Esophagus muscularis mucosa (tissue), 4 donors: Measurements from ENCODE around the gene ARG1. TPM values are rescaled to one million over a fixed set of nuclear protein-coding genes. Genes with fewer than 3 reads are reported as not detected.

Experiments used
- DNase-seq: peaks from one replicate; pipeline ENCODE4 v3.0.0-alpha.2; 2017; ENCODE audit errors: extremely low spot score
- H3K27ac ChIP-seq, 4 donors: fragments of 200-600 bp; sonication (generic); replicated peaks in 1 of 4; 1 replicate in 3 of 4; 2 replicates in 1 of 4; pipeline ENCODE4 v1.5.1; 2016 to 2019; ENCODE audit warnings: mild to moderate bottlenecking in 1 of 4
- H3K27me3 ChIP-seq, 4 donors: fragments of 200-600 bp; sonication (generic); one replicate each; pipeline versions ENCODE4 v1.5.1 to v1.6.0; 2016 to 2019
- H3K36me3 ChIP-seq, 4 donors: fragments of 200-600 bp; sonication (generic); one replicate each; pipeline ENCODE4 v1.5.1; 2016 to 2019
- H3K4me1 ChIP-seq, 4 donors: fragments of 200-600 bp; sonication (generic); one replicate each; pipeline ENCODE4 v1.5.1; 2016 to 2019
- H3K4me3 ChIP-seq, 4 donors: fragments of 200-600 bp; sonication (generic); 1 replicate in 2 of 4; 2 replicates in 2 of 4; pipeline ENCODE4 v1.5.1; 2016 to 2019; ENCODE audit warnings: mild to moderate bottlenecking in 4 of 4, moderate library complexity in 1 of 4
- H3K9me3 ChIP-seq, 4 donors: fragments of 200-600 bp; sonication (generic); 1 replicate in 3 of 4; 2 replicates in 1 of 4; pipeline ENCODE4 v1.5.1; 2016 to 2019
- EP300 ChIP-seq: sonication (generic); formaldehyde crosslinking; IDR thresholded peaks from one replicate; pipeline ENCODE4 v1.6.1; 2017; ENCODE audit warnings: antibody characterized with exemption
- POLR2A ChIP-seq: fragments of 450-650 bp; IDR thresholded peaks from one replicate; pipeline ENCODE4 v1.6.1; 2017; ENCODE audit warnings: antibody characterized with exemption, moderate library complexity, mild to moderate bottlenecking, low read depth
- POLR2AphosphoS5 ChIP-seq, 2 donors: sonication (generic); formaldehyde crosslinking; IDR thresholded peaks; one replicate each; pipeline ENCODE4 v1.6.1; 2017; ENCODE audit warnings: antibody characterized with exemption in 2 of 2
- WGBS: methylation state at CpG from one replicate; pipeline ENCODE4 v1.1.5; 2018; 5-methylcytosine and 5-hydroxymethylcytosine counted together
- intact Hi-C: fragments of 100-400 bp; cut with DNase I; formaldehyde crosslinking; loops from one replicate; pipeline ENCODE4 v1.15.1; 2023
- total RNA-seq, 4 donors: library from RNA; depleted of rRNA; stranded (reverse); fragments of >200 nt; gene quantifications; one replicate each; pipeline versions ENCODE4 v1.1.0 to v1.2.1, GENCODE V29; 2016
- TF ChIP-seq, protein P1 (sequence below), 3 experiments: fragments of 200-600 bp in 2 of 3; fragments of 450-650 bp in 1 of 3; sonication (generic) in 2 of 3; IDR thresholded peaks; one replicate each; pipeline ENCODE4 v1.5.1; 2017 to 2019; ENCODE audit warnings: antibody characterized with exemption in 3 of 3, mild to moderate bottlenecking in 2 of 3, moderate library complexity in 1 of 3

The ARG1 gene
- total RNA-seq, 4 donors from 2014 or later: 1.3 TPM; not detected in 3

DNA sequence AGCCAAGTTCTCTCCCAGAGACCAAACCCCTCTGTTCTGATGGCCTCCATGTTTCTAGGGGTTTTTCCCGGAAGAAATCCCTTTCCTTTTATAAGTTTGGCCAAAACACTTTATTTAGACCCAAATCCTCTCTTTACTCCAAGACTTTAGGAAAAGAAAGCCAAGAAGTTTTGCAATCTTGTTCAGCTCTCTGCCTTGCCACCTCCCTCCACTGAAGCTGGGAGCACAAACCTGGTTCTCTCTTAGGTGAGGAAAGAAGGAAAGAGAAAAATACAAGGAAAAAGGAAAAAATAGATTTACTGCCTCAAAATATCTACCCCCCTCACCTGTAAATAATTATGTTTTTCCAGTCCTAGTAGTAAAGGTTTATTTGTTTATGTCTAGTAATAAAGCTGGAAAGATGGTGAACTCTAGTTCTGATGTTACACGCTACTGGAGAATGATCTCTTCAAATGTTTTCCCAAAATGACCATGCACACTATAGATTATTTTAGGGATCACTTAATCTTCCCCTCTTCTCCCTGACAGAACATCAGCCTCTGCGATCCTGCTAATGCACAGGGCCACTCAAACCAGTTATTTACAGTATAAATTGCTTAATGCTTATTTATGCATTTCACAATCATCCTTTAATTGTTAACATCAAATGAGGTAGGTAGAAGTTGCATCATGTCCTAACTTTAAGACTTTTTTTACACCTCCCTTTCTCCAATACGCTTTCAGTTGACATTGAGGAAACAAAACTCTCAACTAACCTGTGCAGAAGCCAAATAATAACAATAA, 10.9 kb upstream of the ARG1 start:
- no peak for DNase-seq
- H3K36me3 ChIP-seq: no peaks in the 10 kb centered on the region
- WGBS: 88% methylated on average over 4 of the region's 4 CpGs
- no peak overlapping the region for H3K27ac ChIP-seq
- H3K27me3 ChIP-seq: no peaks in the 10 kb centered on the region
- no peaks in the 10 kb centered on the region for H3K4me1 ChIP-seq
- no peaks in the 10 kb centered on the region for H3K9me3 ChIP-seq
- H3K4me3 ChIP-seq: no peak overlapping the region
- intact Hi-C loops: no loop called here
- TF ChIP-seq POLR2A (no peak), EP300 (no peak), POLR2AphosphoS5 (IDR thresholded peaks at IDR 0.05) (no peak)
- TF ChIP-seq, protein P1, sequence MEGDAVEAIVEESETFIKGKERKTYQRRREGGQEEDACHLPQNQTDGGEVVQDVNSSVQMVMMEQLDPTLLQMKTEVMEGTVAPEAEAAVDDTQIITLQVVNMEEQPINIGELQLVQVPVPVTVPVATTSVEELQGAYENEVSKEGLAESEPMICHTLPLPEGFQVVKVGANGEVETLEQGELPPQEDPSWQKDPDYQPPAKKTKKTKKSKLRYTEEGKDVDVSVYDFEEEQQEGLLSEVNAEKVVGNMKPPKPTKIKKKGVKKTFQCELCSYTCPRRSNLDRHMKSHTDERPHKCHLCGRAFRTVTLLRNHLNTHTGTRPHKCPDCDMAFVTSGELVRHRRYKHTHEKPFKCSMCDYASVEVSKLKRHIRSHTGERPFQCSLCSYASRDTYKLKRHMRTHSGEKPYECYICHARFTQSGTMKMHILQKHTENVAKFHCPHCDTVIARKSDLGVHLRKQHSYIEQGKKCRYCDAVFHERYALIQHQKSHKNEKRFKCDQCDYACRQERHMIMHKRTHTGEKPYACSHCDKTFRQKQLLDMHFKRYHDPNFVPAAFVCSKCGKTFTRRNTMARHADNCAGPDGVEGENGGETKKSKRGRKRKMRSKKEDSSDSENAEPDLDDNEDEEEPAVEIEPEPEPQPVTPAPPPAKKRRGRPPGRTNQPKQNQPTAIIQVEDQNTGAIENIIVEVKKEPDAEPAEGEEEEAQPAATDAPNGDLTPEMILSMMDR (IDR thresholded peaks at IDR 0.05): no peak

DNA sequence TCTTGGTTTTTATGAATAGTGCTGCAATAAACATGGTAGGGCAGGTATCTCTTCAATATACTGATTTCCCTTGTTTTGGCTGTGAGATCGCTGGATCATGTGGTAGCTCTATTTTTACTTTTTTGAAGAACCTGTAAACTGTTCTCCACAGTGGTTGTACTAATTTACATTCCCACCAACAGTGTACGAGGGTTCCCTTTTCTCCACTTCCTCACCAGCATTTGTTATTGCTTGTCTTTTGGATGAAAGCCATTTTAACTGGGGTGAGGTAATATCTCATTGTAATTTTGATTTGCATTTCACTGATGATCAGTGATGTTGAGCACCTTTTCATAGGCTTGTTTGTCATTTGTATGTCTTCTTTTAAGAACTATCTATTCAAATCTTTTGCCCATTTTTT, 8.0 kb upstream of the ARG1 start:
- TF ChIP-seq POLR2AphosphoS5 (IDR thresholded peaks at IDR 0.05): no peak
- no peak for TF ChIP-seq POLR2A
- TF ChIP-seq EP300: no peak
- TF ChIP-seq, protein P1 (IDR thresholded peaks at IDR 0.05): no peak
- Histone ChIP-seq H3K27me3 (no peaks in the 10 kb centered on the region), H3K9me3 (no peaks in the 10 kb centered on the region), H3K27ac (no peak overlapping the region), H3K36me3 (no peaks in the 10 kb centered on the region), H3K4me1 (no peaks in the 10 kb centered on the region), H3K4me3 (no peak overlapping the region)
- DNase-seq: no peak
- WGBS: 53% methylated on average over 2 of the region's 2 CpGs
- intact Hi-C loops: no loop called here

DNA sequence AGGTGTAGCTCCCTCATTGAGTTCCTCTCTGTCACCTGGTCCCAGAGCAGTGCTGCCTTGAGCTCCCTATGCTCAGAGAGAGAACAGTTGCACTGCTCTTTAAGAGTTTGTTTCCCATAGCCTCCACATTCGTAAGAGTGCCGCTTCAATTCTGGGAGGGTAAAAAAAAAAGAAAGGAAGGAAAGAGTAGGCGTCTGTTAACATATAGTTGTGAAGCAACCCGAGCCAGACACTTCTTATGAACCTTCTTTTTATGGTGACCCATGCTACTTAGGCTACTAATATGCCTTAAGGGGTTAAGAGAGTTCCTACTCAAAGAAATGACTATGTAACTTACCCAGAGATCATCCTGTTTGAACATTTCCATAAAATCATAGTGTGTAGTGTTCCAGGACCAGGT, 4.3 kb upstream of the ARG1 start:
- H3K9me3 ChIP-seq: no peaks in the 10 kb centered on the region
- no peak overlapping the region for H3K27ac ChIP-seq
- 90% methylated on average over 4 of the region's 4 CpGs for WGBS
- DNase-seq: no peak
- intact Hi-C loops: no loop called here
- no peak for TF ChIP-seq EP300
- TF ChIP-seq, protein P1 (IDR thresholded peaks at IDR 0.05): no peak
- no peak for TF ChIP-seq POLR2AphosphoS5 (IDR thresholded peaks at IDR 0.05)
- TF ChIP-seq POLR2A: no peak
- H3K36me3 ChIP-seq: peaks cover 0 to 5% (median 0%) of the 10 kb centered on the region in 4 donors
- H3K4me3 ChIP-seq: no peak overlapping the region
- H3K27me3 ChIP-seq: no peaks in the 10 kb centered on the region
- no peaks in the 10 kb centered on the region for H3K4me1 ChIP-seq

DNA sequence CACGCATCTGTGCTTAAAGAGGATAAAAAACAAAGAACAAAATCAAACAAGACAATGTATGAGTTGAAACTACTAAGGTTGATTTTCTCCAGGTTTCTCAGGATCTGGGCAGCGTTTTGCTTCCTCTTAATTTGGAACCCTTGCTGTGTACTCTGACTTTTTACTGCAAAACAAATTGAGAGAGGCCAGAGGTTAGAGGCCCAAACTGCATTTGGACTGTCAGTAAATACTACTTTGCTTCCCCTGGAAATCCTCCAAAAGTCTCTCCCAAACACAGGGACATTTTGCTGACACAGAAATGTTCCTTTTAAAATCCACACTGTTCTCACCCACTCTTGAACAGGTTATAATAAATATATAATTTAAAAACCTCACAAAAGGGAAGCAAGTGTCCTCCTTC, 1.1 kb downstream of the ARG1 start:
- DNase-seq: no peak
- WGBS: 80% methylated on average over 2 of the region's 2 CpGs
- Histone ChIP-seq H3K9me3 (no peaks in the 10 kb centered on the region), H3K4me1 (no peaks in the 10 kb centered on the region), H3K27ac (no peak overlapping the region), H3K27me3 (no peaks in the 10 kb centered on the region), H3K36me3 (peaks cover 2 to 46% (median 9%) of the 10 kb centered on the region in 4 donors), H3K4me3 (no peak overlapping the region)
- TF ChIP-seq EP300: no peak
- TF ChIP-seq POLR2A: no peak
- TF ChIP-seq POLR2AphosphoS5 (IDR thresholded peaks at IDR 0.05): no peak
- TF ChIP-seq, protein P1 (IDR thresholded peaks at IDR 0.05): no peak
- intact Hi-C loops: no loop called here
